ENCODE results near the gene CNOT1.
A peak's percentile ranks its signal among the peaks of the same experiment; 100 is the strongest.

Gene CNOT1

DNA sequence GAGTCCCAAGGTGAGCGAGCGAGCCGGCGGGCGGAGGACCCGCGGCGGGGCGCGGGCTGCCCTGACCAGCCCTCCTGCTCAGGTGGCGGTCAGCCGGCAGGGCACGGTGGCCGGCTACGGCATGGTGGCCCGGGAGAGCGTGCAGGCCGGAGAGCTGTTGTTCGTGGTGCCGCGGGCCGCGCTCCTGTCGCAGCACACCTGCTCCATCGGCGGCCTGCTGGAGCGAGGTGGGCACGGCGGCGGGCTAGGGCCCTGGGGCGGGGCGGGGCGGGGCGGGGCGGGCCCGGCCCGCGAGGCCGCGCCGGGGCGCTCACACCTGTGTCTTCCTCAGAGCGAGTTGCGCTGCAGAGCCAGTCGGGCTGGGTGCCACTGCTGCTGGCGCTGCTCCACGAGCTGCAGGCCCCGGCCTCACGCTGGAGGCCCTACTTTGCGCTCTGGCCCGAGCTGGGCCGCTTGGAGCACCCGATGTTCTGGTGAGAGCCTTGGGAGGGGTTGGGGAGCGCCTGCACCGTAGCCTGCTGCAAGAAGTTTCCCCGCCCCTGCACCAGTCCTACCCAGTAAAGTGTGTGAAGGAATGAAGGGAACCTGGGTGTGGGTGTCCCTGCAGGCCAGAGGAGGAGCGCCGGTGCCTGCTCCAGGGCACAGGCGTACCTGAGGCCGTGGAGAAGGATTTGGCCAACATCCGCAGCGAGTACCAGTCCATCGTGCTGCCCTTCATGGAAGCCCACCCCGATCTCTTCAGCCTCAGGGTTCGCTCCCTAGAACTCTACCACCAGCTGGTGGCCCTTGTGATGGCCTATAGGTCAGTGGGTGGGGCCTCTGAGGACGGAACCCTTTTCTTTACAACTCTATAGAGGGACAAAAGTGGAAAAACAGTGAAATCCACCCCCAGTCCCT, 113.5 kb downstream of the CNOT1 start:
- DNase-seq, result peak in 1 of 2 experiments; percentile 10

DNA sequence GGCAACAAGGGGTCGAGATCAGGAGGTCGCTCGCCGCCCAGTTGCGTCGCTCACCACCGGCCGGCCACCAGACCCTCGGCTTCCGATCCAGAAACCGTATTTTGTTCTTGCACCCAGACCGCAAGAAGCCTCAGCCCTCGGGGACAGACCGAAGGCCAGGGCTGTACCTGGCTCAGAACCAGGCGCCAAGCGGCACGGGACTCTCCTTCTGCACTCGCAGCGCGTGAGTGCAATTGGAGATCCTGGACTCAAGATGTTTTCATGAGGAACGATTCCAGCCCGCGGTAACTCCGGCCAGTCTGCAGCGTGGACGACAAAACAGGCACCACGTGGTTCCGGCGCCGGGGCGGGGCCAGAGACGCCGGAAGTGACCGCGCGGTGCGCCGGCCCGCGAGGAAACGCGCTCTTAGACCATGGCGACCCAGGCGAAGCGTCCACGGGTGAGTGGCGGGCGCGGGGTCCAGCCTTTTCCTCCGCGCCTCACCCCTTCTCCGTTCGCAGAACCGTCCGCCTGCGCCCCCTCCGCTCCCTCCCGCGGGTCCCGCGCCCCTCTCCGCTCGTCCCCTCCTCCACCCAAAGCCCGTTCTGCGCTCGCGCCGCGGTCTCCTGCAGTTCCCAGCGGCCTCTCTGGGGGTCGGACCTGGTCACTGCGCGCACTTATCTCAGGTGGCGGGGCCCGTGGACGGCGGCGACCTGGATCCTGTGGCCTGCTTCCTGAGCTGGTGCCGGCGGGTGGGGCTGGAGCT, 114.3 kb downstream of the CNOT1 start, which contains the start of gene SETD6:
SETD6 (plus strand) TSS at position 393 of the 746 bp plus-strand sequence; CDS start at position 414, 21 bp downstream.
- peak; percentile 70 to 75 for DNase-seq

DNA sequence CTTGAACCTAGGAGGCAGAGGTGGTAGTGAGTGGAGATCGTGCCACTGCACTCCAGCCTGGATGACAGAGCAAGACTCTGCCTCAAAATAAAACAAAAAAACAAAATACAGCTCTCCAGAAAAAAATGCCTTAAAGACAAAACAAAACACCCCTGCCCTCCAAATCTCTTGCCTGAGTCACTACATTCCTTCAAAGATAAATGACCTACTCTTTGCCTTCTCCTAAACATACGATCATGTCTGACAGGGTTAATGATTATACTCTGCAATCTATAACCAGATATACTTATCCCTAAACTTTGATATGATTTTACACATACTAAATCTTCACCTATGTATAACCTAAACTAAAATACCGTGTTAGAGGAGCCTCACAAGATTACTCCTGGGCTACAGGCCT, 115.8 kb downstream of the CNOT1 start:
- DNase-seq, result no peak

DNA sequence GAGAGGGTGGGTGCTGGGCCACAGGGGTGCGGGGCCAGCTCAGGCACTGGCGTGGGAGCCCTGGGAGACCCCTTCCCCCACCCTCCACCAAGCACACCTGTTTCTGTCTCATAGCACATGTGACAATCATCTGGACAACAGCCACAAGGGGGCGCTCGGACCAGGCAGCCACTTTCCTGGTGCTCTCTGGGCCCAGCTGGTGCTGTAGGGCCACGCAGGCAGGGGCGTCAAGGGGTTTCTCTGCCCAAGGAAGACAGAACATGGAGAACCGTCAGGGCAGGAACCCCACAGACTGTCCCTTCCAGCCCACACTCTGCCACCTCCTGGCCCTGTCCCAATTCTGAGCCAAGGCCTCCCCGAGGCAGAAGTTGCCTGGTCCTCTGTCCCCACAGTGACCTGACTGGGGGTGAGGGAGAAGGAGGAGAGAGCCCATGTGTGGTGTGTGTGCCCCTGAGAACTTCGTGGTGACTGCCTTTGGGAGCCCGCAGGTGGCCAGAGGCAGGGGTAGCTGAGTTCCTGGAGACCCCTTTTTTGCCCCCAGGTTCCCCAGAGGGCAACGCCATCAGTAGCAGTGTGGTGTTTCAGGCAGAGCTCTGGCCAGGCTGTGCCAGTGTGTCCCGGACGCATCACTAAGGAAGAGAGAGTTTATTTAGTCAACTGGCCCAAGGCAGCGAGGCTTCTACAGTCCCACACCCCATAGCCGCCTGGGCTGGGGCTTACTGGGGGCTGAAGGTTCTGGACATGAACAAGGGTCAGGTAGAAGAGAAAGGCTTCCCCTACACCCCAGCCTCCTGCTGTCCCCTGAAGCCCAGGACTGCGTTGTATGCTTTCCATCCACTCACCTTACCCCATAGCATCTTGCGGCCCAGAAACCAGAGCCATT, 117.5 kb downstream of the CNOT1 start:
- DNase-seq, result peak; percentile 44 to 47

DNA sequence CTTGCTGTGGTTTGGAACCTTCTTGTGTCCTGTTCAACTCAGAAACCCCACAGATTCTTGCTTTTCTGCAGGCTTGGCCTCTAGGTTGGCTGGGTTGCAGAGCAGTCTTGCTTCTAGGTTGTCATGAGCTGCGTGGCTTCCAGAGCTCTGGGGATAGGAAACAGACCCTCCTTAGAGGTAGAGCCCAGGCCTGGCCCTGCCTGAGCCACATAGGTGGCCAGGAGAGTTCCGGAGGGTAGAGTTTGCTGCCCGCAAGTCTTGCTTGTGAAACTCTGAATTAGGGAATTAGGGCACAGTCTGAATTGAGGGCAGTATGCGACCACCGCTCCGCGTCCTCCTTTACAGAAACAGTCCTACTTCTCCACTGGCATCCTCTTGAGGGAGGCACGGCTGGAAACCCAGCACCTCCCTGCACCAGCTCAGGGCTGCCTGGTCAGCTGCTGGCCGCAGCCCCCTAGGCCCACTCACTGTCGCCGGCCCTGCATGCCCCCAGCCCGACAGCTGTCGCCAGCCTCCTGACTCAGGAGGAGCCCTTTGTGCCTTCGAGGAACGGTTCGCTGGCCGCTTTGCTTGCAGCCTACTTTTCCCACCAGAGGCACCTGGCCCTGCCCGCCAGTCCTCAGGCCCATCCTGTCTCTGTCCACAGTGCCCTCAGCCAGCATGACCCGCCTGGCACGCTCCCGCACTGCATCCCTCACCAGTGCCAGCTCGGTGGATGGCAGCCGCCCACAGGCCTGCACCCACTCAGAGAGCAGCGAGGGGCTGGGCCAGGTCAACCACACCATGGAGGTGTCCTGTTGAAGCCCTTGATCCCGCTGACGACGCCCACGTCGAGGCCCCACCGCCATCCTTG, 118.6 kb downstream of the CNOT1 start:
- DNase-seq, result no peak

DNA sequence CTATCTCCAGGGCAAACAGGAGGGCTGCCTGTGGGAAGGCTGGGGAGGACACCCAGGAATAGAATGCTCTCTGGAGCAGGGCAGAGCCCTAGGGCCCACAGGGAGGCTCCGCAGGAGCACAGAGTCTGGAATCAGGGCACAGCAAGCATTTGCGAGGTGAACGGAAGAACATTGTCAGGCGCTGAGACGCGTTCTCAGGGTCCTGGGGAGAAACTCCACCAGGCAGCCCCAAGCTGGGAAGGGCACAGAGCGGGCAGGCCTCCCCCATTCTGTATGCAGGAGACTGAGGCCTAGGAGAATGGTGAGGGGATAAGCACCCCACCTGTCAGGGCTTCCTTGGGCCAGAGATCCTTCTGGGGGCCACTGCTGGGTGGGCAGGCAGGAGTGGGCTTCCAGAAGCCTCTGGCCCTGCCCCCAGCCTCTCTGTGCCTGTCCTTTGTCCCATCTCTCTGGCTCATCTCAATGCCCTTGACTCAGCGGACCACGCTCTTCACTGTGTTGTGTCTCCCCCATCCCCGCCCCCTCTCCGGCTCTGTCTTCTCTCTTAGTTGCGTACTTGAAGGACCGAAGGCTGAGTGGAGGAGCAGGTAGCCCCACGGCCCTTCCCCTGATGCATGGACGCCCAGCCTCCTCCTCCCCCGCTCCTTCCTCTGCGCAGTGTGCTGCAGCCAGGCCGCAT, 119.4 kb downstream of the CNOT1 start:
- DNase-seq, result no peak

DNA sequence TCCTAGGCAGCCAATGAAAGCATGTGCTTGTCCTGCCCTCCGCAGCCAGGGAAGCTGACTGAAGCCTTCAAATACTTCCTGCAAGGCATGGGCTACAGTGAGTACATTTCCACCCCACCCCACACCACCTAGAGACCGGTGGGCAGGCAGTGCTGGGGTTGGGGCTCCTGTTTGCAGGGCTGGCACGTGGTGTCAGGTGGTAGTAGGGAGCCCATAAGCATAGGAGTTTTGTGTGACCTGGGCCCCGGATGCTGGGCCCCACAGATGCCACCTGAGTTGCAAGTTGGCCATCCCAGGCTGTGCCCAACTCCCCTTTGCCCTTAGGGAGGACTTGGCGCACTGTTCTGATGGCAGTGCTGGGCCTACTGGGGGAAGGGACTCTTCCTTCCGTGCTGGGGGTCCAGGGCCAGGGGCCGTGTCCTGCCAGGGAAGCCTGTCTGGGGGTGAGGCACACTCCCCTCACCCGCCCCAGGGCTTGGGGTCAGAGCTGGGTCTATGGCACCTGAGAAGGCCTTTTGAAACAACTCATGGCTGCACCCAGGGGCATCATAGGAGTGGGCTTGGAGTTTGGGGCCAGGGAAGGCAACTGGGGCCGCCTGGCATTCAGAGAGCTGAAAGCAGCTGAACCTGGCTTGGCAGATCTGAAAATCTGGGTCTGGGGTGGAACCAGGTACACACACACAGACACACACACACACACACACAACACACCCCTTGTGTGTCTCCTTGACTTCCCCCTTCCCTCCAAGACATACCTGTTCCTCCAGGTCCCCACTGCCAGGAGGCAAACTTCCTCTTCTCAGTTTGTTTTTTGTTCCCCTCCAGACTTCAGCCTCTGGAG, 120.2 kb downstream of the CNOT1 start:
- DNase-seq, result no peak

DNA sequence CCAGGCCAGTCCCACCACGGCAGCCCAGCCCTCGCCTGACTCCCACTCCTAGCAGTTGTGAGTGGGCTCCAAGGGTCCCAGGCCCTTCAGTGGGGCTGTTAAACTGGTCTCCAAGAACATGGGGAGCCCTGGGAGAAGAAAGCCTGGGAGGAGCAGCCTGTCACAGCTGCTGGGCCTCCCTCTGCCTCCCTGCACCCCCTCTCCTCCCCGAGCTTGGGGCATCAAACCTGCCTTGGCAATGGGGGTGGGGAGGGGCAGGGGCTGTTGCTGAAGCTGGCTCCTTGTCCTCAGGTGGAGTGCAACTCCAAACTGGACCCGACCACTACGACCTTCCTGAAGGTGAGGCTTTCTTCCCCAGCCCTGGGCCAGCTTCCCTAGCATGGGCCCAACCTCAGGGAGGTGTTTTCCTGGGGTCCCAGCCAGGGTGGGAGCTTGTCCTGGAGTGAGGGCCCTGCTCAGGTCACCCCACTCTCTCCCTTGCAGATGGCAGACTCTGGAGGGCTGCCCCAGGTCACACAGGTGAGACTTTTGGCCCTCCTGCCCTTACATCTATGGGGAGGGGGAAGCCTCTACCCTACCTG, 120.9 kb downstream of the CNOT1 start:
- DNase-seq, result no peak

DNA sequence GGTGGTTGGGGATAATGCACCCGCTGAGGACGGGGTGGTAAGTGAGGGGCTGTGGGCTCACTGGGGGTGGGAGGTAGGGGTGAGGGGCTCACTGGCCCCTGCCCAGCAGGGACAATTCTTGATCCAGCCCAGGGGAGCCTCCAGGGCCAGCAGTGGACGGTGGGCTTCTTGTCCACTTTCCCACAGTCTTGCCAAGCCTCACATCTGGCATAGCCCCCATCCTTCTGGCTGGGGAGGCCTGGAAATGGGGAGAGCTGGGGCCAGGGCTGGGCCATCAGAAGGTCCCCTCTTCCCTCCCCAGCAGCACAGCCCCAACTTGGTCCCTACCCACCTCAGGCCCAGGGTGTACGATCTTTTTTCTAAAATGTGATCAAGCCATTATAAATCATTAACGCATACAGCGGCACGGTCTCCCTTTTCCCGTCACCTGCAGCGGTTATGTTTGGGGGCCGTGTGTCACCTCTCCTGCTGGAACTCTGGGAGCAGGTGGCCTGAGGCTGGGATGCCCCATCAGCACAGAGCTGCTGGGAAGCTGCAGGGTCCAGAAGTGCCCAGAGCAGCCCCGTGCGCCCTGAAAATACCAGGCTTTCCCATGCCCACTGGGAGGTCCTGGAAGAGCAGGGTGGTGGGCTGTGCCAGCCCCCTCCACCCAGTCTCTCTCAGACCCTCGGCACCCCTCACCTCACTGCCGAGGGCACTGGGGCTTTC, 121.5 kb downstream of the CNOT1 start:
- DNase-seq, result no peak

DNA sequence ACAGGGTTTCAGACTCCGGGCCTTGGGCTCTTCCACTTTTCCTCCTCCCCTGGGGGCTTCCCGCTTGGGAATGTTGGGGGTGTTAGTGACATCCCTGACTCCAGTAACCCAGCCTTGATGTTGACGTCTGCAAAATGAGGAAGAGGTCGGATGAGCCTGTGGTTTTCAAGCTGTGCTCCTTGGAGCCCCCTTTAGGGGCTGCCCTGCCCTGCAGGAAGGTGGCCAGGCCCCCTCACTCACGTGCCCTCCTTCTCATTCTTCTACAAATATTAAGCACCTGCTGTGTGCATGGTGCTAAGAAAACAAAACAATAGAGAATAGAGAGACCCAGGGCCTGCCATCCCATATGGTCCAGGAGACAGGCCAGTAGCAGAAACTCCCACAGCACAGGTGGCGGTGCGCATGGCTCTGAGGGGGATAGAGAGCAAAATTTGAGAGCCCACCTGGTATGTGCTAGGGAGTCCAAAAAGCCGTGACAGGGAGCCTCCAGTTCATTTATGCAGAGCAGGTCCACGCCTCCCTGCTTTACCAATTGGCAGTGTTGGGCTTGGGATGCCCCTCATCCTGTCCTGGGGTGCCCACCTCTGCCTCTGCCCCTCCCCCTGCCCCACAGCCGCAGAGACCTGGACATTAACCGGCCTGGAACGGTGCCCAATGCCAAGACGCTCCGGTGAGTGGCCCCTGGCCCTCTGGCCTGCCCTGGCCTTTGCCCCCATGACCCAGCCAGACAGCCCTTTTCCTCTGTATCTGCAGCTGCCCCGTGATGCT, 122.2 kb downstream of the CNOT1 start:
- no peak for DNase-seq

DNA sequence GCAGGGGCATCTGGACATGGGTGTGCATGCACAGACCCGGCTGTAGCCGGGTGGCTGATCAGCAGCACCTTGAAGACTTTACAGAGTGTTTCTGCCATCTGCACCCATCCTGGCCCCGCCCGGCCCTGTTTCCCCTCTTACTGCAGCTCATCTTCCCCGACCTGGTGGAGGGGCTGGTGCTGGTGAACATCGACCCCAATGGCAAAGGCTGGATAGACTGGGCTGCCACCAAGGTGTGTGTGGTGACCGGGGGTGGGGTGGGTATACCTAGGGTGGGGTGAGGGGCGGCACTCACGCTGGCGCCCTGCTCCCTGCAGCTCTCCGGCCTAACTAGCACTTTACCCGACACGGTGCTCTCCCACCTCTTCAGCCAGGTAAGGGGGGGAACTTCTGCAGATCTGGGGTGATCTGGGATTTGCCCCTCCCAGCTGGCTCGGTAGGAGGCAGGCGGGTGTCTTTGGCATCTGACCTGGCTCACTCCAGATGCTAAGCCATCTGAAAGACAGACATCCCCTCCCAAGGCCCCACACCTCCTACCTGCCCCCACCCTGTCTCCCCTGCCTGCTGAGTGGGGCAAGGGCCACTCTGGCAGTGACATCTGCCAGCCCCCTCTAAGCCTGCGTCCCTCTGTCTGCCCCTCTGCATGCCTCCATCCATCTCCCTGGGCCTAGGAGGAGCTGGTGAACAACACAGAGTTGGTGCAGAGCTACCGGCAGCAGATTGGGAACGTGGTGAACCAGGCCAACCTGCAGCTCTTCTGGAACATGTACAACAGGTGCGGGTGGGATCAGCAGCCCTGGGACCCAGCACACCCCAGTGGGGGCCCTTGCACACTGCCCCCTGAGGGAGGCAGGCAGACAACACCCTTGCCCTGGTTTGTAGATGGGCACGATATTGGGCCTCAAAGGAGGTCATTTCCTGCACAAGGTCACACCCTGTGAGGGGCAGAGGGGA, 123.1 kb downstream of the CNOT1 start:
- no peak for DNase-seq

DNA sequence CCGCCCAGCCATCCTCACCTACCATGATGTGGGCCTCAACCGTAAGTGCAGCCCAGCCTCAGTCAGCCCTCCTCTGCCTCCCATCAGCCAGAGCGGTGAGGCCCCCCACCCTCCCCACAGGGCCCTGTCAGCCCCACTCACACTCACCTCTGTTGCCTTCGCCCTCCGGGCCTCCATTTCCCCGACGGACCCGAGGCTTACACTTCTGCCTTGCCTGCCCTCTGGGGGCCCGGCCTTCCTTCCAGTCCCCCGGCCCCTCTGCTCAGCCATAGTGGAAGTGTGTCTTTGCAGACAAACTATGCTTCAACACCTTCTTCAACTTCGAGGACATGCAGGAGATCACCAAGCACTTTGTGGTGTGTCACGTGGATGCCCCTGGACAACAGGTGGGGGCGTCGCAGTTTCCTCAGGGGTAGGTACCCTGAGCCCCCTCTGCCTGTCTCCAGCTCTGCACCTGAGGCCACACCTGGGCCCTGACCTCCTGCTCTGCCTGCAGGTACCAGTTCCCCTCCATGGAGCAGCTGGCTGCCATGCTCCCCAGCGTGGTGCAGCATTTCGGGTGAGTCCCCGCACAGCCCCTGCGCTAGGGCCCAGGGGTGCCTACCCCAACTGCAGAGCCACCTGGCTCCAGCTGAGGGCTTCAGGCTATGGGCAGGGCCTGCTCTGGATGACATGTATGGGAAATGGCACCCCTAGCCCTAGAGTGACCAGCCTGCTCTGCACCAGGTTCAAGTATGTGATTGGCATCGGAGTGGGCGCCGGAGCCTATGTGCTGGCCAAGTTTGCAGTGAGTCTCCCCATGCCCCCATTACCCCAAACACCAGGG, 125.5 kb downstream of the CNOT1 start:
- DNase-seq, result no peak

DNA sequence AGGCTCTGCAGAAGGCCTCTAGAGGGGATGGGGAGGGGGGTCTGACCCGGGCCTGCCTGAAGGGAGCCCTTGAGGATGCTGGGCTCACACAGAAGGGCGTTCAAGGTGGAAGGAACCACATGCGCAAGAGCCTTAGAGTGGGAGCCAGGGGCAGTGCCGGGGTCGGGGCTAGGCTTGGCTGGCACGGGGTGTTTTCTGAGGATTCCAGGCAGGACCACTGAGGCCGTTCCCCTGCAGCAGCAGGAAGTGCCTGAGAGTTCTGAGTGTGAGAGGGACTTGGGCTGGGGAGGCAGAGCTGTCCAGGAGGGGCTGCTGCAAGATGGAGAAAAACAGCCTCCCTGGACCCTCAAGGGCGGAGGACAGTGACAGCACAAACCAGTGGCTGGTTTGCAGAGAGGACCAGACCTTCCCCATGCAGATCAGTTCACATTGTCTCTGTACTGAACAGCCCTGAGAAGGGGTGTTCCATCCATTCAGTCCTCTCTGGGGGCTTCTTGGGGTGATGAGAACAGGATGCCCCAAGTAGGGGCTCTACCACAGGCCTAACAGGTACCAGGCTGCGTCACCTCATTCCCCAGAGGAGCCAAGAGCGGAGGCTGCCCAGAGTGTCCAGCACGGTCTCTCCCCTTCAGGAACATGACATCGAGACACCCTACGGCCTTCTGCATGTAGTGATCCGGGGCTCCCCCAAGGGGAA, 126.3 kb downstream of the CNOT1 start:
- DNase-seq, result no peak

DNA sequence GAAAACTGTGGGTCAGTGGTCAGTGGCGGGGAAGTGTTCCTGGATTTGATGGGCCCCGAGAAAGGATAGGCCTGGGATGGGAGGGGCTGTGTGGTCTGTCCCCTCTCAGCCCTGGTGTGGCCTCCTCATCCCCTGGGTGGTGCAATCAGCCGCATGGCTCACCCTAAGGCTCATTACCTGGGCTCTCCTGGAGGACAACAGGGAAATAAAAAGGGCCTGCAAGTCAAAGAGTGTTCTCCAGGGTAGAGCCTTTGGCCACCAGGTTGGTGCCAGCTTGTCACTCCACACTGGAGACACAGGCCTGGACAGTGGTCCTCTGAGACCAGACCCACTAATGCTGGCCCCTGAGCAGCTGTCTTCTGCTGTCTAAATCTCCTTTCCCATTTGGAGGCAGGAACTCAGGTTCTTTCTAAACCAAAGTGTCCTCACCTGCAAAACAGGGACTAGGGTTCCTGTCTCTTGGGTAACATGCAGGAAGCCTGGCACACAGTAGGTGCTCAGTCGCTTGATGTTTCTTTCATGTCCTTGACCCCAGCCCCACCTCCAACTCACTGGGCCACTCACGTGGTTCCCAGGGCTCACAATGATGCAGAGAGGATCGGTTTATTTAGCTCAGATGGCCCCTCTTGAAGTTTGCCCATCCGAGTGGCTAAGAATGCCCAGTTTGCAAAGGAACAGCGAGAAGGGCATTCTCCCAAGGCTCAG, 127.3 kb downstream of the CNOT1 start:
- DNase-seq, result no peak

Measured in AML-193 (cell line).